IMR-90 (cell line): Measurements from ENCODE around the gene SERP2. TPM values are rescaled to one million over a fixed set of nuclear protein-coding genes. Genes with fewer than 3 reads are reported as not detected.
A peak's percentile ranks its signal among the peaks of the same experiment; 100 is the strongest.

Experiments used
- ATAC-seq: fragments of 200-7000 bp; cut with Tn5 transposase; 2 replicates; pipeline ENCODE4 v1.9.1; 2020; ENCODE audit warnings: low read depth, mild to moderate bottlenecking, moderate library complexity
- BruUV-seq: library from RNA; stranded (reverse); fragments of 400-500 nt; replicated peaks from 2 replicates; lab custom pipeline; 2021; lab: Mats Ljungman, UMichigan
- CTCF ChIA-PET: fragments of 300-600 bp; formaldehyde crosslinking; extraction: SDS; loops from one replicate; lab custom pipeline; 2021; ENCODE audit warnings: antibody characterized with exemption; lab: Yijun Ruan, JAX
- POLR2A ChIA-PET: fragments of 300-600 bp; sonication (Branson Sonifier 250); formaldehyde crosslinking; loops from one replicate; lab custom pipeline; 2022; ENCODE audit warnings: antibody characterized with exemption; ENCODE audit not compliant: unreplicated experiment; lab: Charles Lee
- DNase-seq: peaks from one replicate; pipeline ENCODE4 v3.0.0; 2013
- H2AFZ ChIP-seq: replicated peaks from 2 replicates; pipeline ENCODE3; 2013; ENCODE audit warnings: low read length, mild to moderate bottlenecking; ENCODE audit not compliant: poor library complexity
- H2AK5ac ChIP-seq: 2 replicates; pipeline ENCODE4 v1.6.1; 2013; ENCODE audit warnings: low read depth, low read length, inconsistent platforms
- H2AK9ac ChIP-seq: replicated peaks from 2 replicates; pipeline ENCODE3; 2013; ENCODE audit warnings: mild to moderate bottlenecking, low read depth, low read length, moderate library complexity; ENCODE audit not compliant: poor library complexity
- H2BK120ac ChIP-seq: 2 replicates; pipeline ENCODE4 v1.6.1; 2013; ENCODE audit warnings: low read depth, low read length, inconsistent platforms
- H2BK15ac ChIP-seq: 3 replicates; pipeline ENCODE4 v1.6.1; 2013; ENCODE audit warnings: low read depth, low read length, inconsistent platforms
- H2BK20ac ChIP-seq: 2 replicates; pipeline ENCODE4 v1.6.1; 2013; ENCODE audit warnings: low read depth, mild to moderate bottlenecking, inconsistent platforms, low read length, moderate library complexity
- H2BK5ac ChIP-seq: 2 replicates; pipeline ENCODE4 v1.6.1; 2013; ENCODE audit warnings: mild to moderate bottlenecking, low read depth, low read length, inconsistent platforms; ENCODE audit not compliant: poor library complexity, severe bottlenecking
- H3K14ac ChIP-seq: replicated peaks from 2 replicates; pipeline ENCODE4 v1.6.1; 2013; ENCODE audit warnings: low read depth, low read length, inconsistent platforms
- H3K18ac ChIP-seq: 2 replicates; pipeline ENCODE4 v1.6.1; 2013; ENCODE audit warnings: low read depth, low read length, control low read depth
- H3K23ac ChIP-seq: 2 replicates; pipeline ENCODE4 v1.6.1; 2013; ENCODE audit warnings: low read depth, low read length, inconsistent platforms
- H3K27ac ChIP-seq: 2 replicates; pipeline ENCODE4 v1.5.1; 2013; ENCODE audit warnings: mild to moderate bottlenecking, control low read depth, low read length; ENCODE audit not compliant: insufficient read depth
- H3K27me3 ChIP-seq: 2 replicates; pipeline ENCODE4 v1.6.1; 2013; ENCODE audit warnings: low read length; ENCODE audit not compliant: control insufficient read depth, insufficient read depth
- H3K36me3 ChIP-seq: 2 replicates; pipeline ENCODE4 v1.6.1; 2013; ENCODE audit warnings: low read length, mixed read lengths; ENCODE audit not compliant: control insufficient read depth, insufficient read depth
- H3K4ac ChIP-seq: 2 replicates; pipeline ENCODE4 v1.6.1; 2013; ENCODE audit warnings: low read depth, low read length, inconsistent platforms
- H3K4me1 ChIP-seq: 2 replicates; pipeline ENCODE4 v1.6.1; 2013; ENCODE audit warnings: low read length, mixed read lengths; ENCODE audit not compliant: control insufficient read depth, insufficient read depth
- H3K4me2 ChIP-seq: 2 replicates; pipeline ENCODE4 v1.6.1; 2013; ENCODE audit warnings: low read depth, mild to moderate bottlenecking, control low read depth, low read length, moderate library complexity
- H3K4me3 ChIP-seq: 2 replicates; pipeline ENCODE4 v1.5.1; 2013; ENCODE audit warnings: low read depth, mild to moderate bottlenecking, control low read depth, low read length, moderate library complexity; ENCODE audit not compliant: insufficient read depth
- H3K56ac ChIP-seq: 2 replicates; pipeline ENCODE4 v1.6.1; 2013; ENCODE audit warnings: low read length, inconsistent platforms; ENCODE audit not compliant: insufficient read depth; ENCODE audit errors: extremely low read depth
- H3K79me1 ChIP-seq, 2 experiments: 2 replicates each; pipeline ENCODE4 v1.6.1; 2013; ENCODE audit warnings: low read length in 2 of 2, inconsistent platforms in 1 of 2, low read depth in 1 of 2
- H3K9ac ChIP-seq: 2 replicates; pipeline ENCODE4 v1.6.1; 2013; ENCODE audit warnings: low read depth, low read length, control low read depth
- H3K9me1 ChIP-seq: 2 replicates; pipeline ENCODE4 v1.6.1; 2013; ENCODE audit warnings: low read length, inconsistent platforms; ENCODE audit not compliant: insufficient read depth
- H3K9me3 ChIP-seq: 2 replicates; pipeline ENCODE4 v1.6.1; 2013; ENCODE audit warnings: low read length; ENCODE audit not compliant: control insufficient read depth, insufficient read depth
- H4K20me1 ChIP-seq: 2 replicates; pipeline ENCODE4 v1.6.1; 2013; ENCODE audit warnings: low read length, inconsistent platforms; ENCODE audit not compliant: insufficient read depth
- H4K5ac ChIP-seq: 2 replicates; pipeline ENCODE4 v1.6.1; 2013; ENCODE audit warnings: mild to moderate bottlenecking, low read depth, low read length, control low read depth
- H4K8ac ChIP-seq, 2 experiments: 2 replicates each; pipeline ENCODE4 v1.6.1; 2013; ENCODE audit warnings: low read depth in 2 of 2, low read length in 2 of 2, control low read depth in 1 of 2, inconsistent platforms in 1 of 2
- H4K91ac ChIP-seq: 2 replicates; pipeline ENCODE4 v1.6.1; 2013; ENCODE audit warnings: low read depth, low read length, inconsistent platforms; ENCODE audit not compliant: insufficient read depth
- POLR2A ChIP-seq: IDR thresholded peaks from 2 replicates; pipeline ENCODE4 v1.6.1; 2012; ENCODE audit warnings: mild to moderate bottlenecking, low read depth, low read length
- SMC3 ChIP-seq: fragments of 150-350 bp; IDR thresholded peaks from 2 replicates; pipeline ENCODE4 v1.6.1; 2016; ENCODE audit warnings: low read depth, mild to moderate bottlenecking, antibody characterized with exemption, low read length, moderate library complexity
- WGBS, 2 experiments: methylation state at CpG; one replicate each; pipeline versions ENCODE4 v1.1.5 to v1.1.7; 2013; ENCODE audit warnings: missing lambda C conversion rate in 2 of 2; ENCODE audit not compliant: insufficient read length in 1 of 2; ENCODE audit errors: extremely low coverage in 2 of 2; 5-methylcytosine and 5-hydroxymethylcytosine counted together
- dilution Hi-C: fragments of 300-500 bp; cut with HindIII; formaldehyde crosslinking; loops from one replicate; pipeline ENCODE4 v1.14.3; 2018; ENCODE audit warnings: low sequenced_read_pairs; ENCODE audit not compliant: unreplicated experiment
- in situ Hi-C: fragments of 300-500 bp; cut with MboI; formaldehyde crosslinking; loops from 3 replicates; pipeline ENCODE4 v1.14.3; 2019; ENCODE audit warnings: low sequenced_read_pairs, inconsistent platforms, mixed read lengths
- intact Hi-C: fragments of 100-400 bp; cut with micrococcal nuclease; formaldehyde crosslinking; loops from 2 replicates; pipeline ENCODE4 v1.10.0; 2022
- polyA plus RNA-seq, 3 experiments: library from polyadenylated mRNA; depleted of rRNA; stranded (reverse); fragments of >200 nt; gene quantifications; 2 replicates each; pipeline ENCODE4 v1.2.3, GENCODE V29; 2012; ENCODE audit warnings: low replicate concordance in 1 of 3
- total RNA-seq: library from RNA; depleted of rRNA; stranded (reverse); fragments of >200 nt; gene quantifications from 2 replicates; pipeline ENCODE4 v1.2.3, GENCODE V29; 2012

Gene SERP2
- total and polyA plus RNA-seq, 2 of the 4 experiments (the other 2 are of a cell fraction): 0.54 to 1.4 TPM

DNA sequence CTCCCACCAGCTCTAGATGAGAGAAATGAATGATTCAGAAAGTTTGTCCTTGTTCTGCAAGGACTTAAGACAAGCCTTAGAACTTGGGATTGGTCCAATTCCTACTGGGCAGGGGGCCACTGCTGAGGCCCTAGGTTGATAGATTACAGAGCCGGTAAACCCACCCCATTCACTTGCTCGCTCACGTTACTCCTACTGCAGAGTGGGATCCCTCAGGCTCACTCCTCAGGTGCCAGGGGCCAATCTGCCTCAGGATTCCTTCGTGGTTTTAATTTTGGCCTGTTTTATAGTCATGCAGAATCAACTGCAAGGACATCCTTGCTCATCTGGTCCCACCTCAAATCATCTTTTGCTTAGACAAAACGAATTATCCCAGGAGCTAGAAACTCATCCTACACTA is 59.0 kb downstream of the SERP2 start:
- BruUV-seq: no TSS peak
- peak; percentile 80 for TF ChIP-seq POLR2A
- TF ChIP-seq SMC3: no peak
- Histone ChIP-seq H4K20me1 (peaks cover 9% of the 10 kb centered on the region), H2BK20ac (no peak overlapping the region), H3K36me3 (peaks cover 12% of the 10 kb centered on the region), H2AK5ac (no peak overlapping the region), H3K4ac (no peak overlapping the region), H2AK9ac (no peak overlapping the region), H2AFZ (no peak overlapping the region), H2BK120ac (no peak overlapping the region), H2BK15ac (no peak overlapping the region), H3K9me3 (no peaks in the 10 kb centered on the region), H3K4me2 (no peak overlapping the region), H4K5ac (no peak overlapping the region), H3K23ac (no peak overlapping the region), H2BK5ac (no peak overlapping the region), H3K4me1 (peaks cover 5% of the 10 kb centered on the region; the same call in 1 of the 2 replicates), H3K14ac (no peak overlapping the region), H3K27me3 (no peaks in the 10 kb centered on the region), H4K8ac (no peak overlapping the region), H3K27ac (no peak overlapping the region), H3K18ac (no peak overlapping the region), H3K56ac (no peak overlapping the region), H3K4me3 (no peak overlapping the region), H3K9ac (no peak overlapping the region), H3K79me1 (peaks cover 8 to 37% of the 10 kb centered on the region in 2 experiments; a peak in 3 of 4 replicates), H3K9me1 (peaks cover 3% of the 10 kb centered on the region; the same call in 1 of the 2 replicates), H4K91ac (no peak overlapping the region)
- in situ Hi-C loops: loop anchor here (10.0 kb wide), 1 partner anchor 198 kb away; no protein-coding TSS in a partner anchor
- CTCF ChIA-PET: no interaction called here
- WGBS, 2 experiments: 87% methylated on average over 4 of the region's 5 CpGs; no CpG with 5 or more reads in 1 of the 2 experiments
- DNase-seq (peak; percentile 31), ATAC-seq (no peak)
- POLR2A ChIA-PET: no interaction called here
- intact Hi-C loops: no loop called here
- dilution Hi-C loops: no loop called here
